Measurements from ENCODE around the gene ATXN7.

Gene ATXN7

GRCh38 chr3:64046996-64047594, 183.4 kb downstream of the ATXN7 start:
- TF ChIP-seq CTCF (IDR thresholded peaks at IDR 0.05; ENCODE audit: borderline replicate concordance, insufficient read depth, low read depth, low read length): no peak
- H3K4me3 ChIP-seq (ENCODE audit: low read depth, low read length): no peak overlapping the region

GRCh38 chr3:64047787-64048186, 184.1 kb downstream of the ATXN7 start:
- no peak overlapping the region for H3K4me3 ChIP-seq (ENCODE audit: low read depth, low read length)
- no peak for TF ChIP-seq CTCF (IDR thresholded peaks at IDR 0.05; ENCODE audit: borderline replicate concordance, insufficient read depth, low read depth, low read length)

- no peak for TF ChIP-seq CTCF (IDR thresholded peaks at IDR 0.05; ENCODE audit: borderline replicate concordance, insufficient read depth, low read depth, low read length)
- no peak overlapping the region for H3K4me3 ChIP-seq (ENCODE audit: low read depth, low read length)
Measured at GRCh38 chr3:64048631-64049061, 185.0 kb downstream of the ATXN7 start.

GRCh38 chr3:64049136-64049535, 185.5 kb downstream of the ATXN7 start:
- H3K4me3 ChIP-seq (ENCODE audit: low read depth, low read length): no peak overlapping the region
- no peak for TF ChIP-seq CTCF (IDR thresholded peaks at IDR 0.05; ENCODE audit: borderline replicate concordance, insufficient read depth, low read depth, low read length)

GRCh38 chr3:64049832-64050231, 186.2 kb downstream of the ATXN7 start:
- no peak for TF ChIP-seq CTCF (IDR thresholded peaks at IDR 0.05; ENCODE audit: borderline replicate concordance, insufficient read depth, low read depth, low read length)
- no peak overlapping the region for H3K4me3 ChIP-seq (ENCODE audit: low read depth, low read length)
